Adrenal gland (tissue), 5 donors: ENCODE measurements around the gene LAMB4.

ENCODE experiments used
- POLR2A ChIP-seq, 2 donors: fragments of 450-650 bp; IDR thresholded peaks; one replicate each; pipeline ENCODE4 v1.6.1; 2017; ENCODE audit warnings: antibody characterized with exemption in 2 of 2, mild to moderate bottlenecking in 2 of 2, moderate library complexity in 1 of 2
- TF ChIP-seq, protein P1 (sequence below), 6 experiments: fragments of 450-650 bp in 4 of 6; fragments of 200-600 bp in 2 of 6; sonication (generic) in 1 of 6; IDR thresholded peaks; 1 replicate in 5 of 6; 2 replicates in 1 of 6; pipeline versions ENCODE4 v1.5.1 to v1.8.0; 2016 to 2021; ENCODE audit warnings: antibody characterized with exemption in 6 of 6, mild to moderate bottlenecking in 2 of 6, moderate library complexity in 1 of 6
- donor health status: DM: no; HTN: no; CAD: no.

DNA sequence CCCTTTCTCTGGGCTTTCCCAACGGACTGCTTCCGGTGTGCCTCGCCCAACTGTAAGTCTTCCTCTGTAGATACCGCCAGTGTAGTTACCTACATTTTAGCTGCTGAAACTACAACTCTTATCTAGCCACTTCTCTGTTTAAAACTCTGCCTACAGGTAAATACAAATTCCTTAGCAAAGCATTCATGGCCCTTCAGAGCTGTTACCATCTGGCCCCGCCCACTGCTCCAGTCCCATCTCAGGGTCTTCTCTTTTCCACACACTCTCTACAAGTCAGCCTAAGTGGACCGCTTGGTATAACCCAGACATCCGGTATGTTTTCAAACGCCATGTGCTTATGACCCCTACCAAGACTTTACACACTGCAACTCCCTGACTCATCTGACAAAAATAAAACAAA is 41.0 kb upstream of the LAMB4 start:
- TF ChIP-seq, protein P1, sequence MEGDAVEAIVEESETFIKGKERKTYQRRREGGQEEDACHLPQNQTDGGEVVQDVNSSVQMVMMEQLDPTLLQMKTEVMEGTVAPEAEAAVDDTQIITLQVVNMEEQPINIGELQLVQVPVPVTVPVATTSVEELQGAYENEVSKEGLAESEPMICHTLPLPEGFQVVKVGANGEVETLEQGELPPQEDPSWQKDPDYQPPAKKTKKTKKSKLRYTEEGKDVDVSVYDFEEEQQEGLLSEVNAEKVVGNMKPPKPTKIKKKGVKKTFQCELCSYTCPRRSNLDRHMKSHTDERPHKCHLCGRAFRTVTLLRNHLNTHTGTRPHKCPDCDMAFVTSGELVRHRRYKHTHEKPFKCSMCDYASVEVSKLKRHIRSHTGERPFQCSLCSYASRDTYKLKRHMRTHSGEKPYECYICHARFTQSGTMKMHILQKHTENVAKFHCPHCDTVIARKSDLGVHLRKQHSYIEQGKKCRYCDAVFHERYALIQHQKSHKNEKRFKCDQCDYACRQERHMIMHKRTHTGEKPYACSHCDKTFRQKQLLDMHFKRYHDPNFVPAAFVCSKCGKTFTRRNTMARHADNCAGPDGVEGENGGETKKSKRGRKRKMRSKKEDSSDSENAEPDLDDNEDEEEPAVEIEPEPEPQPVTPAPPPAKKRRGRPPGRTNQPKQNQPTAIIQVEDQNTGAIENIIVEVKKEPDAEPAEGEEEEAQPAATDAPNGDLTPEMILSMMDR (IDR thresholded peaks at IDR 0.05), result no peak
- TF ChIP-seq POLR2A (IDR thresholded peaks at IDR 0.05), result no peak
